A549 (cell line): ENCODE measurements around the gene PPP3CA.

Experiments
- CEBPB ChIP-seq, 2 experiments: fragments of >200 bp in 1 of 2; sonication (Bioruptor Twin) in 1 of 2; formaldehyde crosslinking in 1 of 2; IDR thresholded peaks; 2 replicates each; pipeline ENCODE4 v1.6.1; 2012 to 2016
- CTCF ChIP-seq: fragments of >200 bp; sonication (Bioruptor Twin); formaldehyde crosslinking; IDR thresholded peaks from 3 replicates; pipeline ENCODE4 v1.5.1; 2016
- EHMT2 ChIP-seq: fragments of 200-600 bp; sonication (generic); IDR thresholded peaks from 2 replicates; pipeline ENCODE4 v1.6.1; 2016; ENCODE audit warnings: antibody characterized with exemption, low read depth, mild to moderate bottlenecking, moderate library complexity
- ELK1 ChIP-seq: fragments of 150-350 bp; IDR thresholded peaks from 2 replicates; pipeline ENCODE4 v1.6.1; 2014; ENCODE audit warnings: low read depth, mild to moderate bottlenecking, low read length
- EP300 ChIP-seq, 2 experiments: fragments of >200 bp; sonication (Bioruptor Twin); formaldehyde crosslinking; IDR thresholded peaks; 2 replicates in 1 of 2; 3 replicates in 1 of 2; pipeline ENCODE4 v1.6.1; 2016 to 2017
- HDAC2 ChIP-seq: fragments of 200-600 bp; sonication (generic); IDR thresholded peaks from 2 replicates; pipeline ENCODE4 v1.6.1; 2016
- MAX ChIP-seq: IDR thresholded peaks from 2 replicates; pipeline ENCODE4 v1.6.1; 2012
- MAZ ChIP-seq: fragments of 150-350 bp; IDR thresholded peaks from 2 replicates; pipeline ENCODE4 v1.6.1; 2014; ENCODE audit warnings: antibody characterized with exemption, low read depth, low read length, borderline replicate concordance
- POLR2A ChIP-seq: IDR thresholded peaks from 2 replicates; pipeline ENCODE4 v1.6.1; 2012; ENCODE audit warnings: mild to moderate bottlenecking, low read length
- POLR2AphosphoS2 ChIP-seq: conservative IDR thresholded peaks from 2 replicates; pipeline ENCODE4 v1.6.1; 2012; ENCODE audit warnings: low read length, improper control_type of control experiment, inconsistent platforms
- RAD21 ChIP-seq, 2 experiments: fragments of >200 bp in 1 of 2; sonication (Bioruptor Twin) in 1 of 2; formaldehyde crosslinking in 1 of 2; IDR thresholded peaks in 1 of 2; conservative IDR thresholded peaks in 1 of 2; 2 replicates in 1 of 2; 3 replicates in 1 of 2; pipeline ENCODE4 v1.6.1; 2012 to 2018; ENCODE audit warnings: inconsistent platforms in 1 of 2

GRCh38 chr4:101280866-101281600 is 66.3 kb downstream of the PPP3CA start:
- no peak for TF ChIP-seq CTCF
- no peak for TF ChIP-seq MAZ
- no peak for TF ChIP-seq MAX
- TF ChIP-seq POLR2AphosphoS2 = no peak
- no peak for TF ChIP-seq EHMT2
- no peak for TF ChIP-seq POLR2A
- no peak for TF ChIP-seq ELK1
- TF ChIP-seq CEBPB (IDR thresholded peaks at IDR 0.05) = no peak
- no peak for TF ChIP-seq EP300 (IDR thresholded peaks at IDR 0.05)
- no peak for TF ChIP-seq RAD21 (conservative IDR thresholded peaks at IDR 0.05 in 1 of 2, IDR thresholded peaks at IDR 0.05 in 1 of 2)
- no peak for TF ChIP-seq HDAC2
